ENCODE measurements around the gene FAM241A.
"Not testable (repeated sequence)": the region's sequence is repeated elsewhere in the genome, so short reads cannot be mapped to it uniquely, and the experiment has no call there.

The FAM241A gene

DNA sequence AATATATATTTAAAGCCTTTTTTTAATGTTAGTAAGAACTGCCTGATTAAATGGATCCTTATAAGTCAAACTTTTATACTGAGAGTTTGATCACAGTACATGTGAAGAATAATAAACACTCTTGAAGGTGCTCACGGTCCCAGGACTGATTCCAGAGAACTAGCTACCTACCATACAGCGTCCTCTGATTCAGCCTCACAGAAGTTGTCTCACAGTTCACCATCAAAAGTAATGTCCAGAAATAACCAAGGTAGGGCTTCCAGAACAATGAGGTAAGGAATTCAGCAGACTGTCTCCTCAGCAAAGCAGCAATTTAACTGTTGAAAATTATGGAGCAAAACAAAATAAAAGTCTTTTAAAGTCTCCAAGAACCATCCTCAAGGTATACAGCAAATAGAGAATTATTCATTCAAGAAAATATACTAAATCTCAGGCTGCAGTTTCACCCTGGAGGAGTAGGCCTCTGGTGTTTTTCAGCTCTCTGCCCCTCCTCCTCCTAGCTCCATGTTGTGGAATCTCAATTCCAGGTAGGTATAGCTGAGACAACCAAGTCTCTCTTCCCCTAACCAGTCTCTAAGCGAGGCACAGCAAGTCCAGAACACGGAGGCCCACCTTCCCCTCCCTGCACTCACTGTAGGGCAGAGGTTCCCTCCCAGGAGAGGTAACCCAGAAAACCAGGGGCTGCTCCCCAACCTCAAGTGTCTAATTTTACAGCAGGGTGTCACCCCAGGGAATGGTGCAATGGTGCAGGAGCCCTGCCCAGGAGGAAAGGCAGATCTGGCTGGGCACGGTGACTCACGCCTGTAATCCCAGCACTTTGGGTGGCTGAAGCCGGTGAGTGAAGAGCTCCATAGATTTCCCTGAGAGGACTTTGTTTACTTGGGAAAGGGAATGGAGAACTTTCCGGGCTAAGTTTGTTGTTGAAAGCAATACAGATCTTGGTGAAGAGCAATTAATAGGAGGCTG lies 28.6 kb downstream of the FAM241A start:
- no peak for DNase-seq (ENCODE audit: low read depth)

DNA sequence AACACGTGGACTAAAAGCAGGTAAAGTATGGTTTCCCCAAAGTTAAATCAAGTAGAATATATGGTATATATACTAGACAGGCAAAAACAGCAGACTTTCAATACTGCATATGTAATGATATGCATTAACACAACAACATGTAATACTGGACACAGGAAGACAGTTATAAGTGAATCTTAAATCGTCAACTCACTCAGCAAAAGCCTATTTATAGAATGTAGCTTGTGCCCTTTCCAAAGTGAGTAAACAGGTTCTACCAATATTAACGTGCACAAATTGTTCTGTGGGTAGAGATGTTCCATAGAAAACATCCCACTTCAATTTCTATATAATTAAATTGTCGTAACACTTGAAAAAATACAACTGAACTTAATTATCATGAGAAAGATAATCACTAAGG lies 30.6 kb downstream of the FAM241A start:
- no peak for DNase-seq (ENCODE audit: low read depth)

DNA sequence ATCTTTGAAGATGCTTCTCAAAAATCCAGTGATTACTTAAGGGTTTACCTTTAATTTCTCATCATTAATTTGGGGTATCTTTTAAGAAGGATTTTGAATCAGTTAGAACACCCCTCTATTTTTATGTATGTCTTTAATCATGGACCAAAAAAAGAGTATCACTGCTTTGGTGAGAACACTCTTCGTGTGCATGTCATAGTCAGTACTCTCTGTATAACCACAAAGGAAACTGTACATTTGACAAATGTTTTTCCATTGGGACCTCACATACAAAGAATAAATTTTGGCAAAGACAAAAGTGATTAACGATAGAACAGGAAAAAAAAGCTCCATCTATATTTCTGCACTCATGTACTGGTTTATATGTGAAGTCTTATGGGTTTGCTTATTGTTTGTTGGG lies 31.3 kb downstream of the FAM241A start:
- DNase-seq (ENCODE audit: low read depth), result no peak

DNA sequence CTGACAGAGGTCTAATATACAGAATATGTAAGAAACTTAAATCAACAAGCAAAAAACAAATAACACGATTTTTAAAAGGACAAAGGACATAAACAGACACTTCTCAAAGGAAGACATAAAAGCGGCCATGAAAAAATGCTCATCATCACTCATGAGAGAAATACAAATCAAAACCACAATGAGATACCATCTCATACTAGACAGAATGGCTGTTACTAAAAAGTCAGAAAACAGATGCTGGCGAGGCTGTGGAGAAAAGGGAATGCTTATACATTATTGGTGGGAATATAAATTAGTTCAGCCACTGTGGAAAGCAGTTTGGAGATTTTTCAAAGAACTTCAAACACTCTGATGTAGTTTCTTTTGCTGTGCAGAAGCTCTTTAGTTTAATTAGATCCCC lies 33.5 kb downstream of the FAM241A start:
- not testable (repeated sequence) for DNase-seq (ENCODE audit: low read depth)

DNA sequence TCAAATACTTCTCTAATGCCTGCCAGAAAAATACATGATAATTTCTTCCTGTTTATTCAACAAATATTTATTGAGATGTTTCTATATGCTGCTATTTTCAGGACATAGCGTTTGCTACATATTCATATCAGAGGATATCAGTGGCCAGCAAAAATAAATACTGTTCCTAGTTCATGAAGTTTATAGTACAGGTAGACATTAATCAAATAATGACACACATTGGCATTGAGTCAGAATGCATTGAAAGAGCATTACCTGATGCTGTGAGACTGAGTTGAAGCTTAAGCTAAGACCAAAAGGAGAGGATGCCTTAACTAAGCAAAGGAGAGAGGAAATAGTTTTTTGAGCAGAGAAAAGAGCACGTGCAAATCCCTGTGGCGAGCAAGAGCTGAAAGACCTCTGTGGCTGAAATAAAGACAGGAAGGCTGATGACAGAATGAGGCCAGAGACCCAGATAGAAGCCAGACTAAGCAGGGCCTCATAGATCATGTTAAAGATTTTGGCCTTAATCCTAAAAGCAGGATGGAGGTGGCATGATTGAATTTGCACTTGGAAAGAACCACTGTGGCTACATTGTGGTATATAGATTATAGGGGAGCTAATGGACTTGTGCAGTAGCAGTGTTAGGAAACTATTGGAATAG lies 36.2 kb downstream of the FAM241A start:
- DNase-seq (ENCODE audit: low read depth), result no peak

DNA sequence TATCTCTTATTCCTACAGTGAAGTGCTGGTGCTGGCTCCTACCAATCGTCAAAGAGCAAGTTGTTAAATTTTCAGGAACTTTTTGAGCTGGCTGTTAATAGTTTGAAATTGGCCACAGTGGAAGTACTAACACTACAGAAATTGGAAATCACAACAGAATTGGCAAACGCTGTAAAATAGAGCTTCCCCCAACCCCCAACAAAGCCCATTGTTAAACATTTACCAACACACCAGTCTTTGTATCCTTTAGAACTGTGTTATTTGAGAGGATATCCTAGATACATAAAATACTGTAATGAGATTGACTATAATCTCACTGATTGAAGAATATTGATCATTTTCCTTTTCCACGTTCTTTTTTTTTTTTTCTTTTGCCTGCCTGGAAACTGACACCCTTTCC lies 37.4 kb downstream of the FAM241A start:
- DNase-seq (ENCODE audit: low read depth), result no peak

DNA sequence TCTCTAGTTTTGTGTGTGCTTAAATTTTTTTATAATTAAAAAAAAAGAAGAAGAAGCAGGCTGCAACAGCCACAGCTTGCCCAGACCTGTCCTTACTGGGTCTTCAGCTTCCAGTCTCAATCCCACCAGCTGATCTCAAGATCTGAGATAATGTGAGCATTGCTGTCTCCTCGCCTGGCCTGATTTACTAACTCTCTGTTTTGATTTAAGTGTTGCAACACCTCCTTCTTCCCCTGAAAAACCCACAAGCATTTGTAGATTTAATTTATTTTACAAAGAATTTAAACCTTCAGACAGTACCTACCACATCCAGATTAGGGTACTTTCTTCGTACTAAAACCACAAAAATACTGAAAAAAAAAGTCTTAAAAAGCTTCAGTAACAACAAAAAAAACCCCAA lies 38.0 kb downstream of the FAM241A start:
- DNase-seq (ENCODE audit: low read depth), result no peak

DNA sequence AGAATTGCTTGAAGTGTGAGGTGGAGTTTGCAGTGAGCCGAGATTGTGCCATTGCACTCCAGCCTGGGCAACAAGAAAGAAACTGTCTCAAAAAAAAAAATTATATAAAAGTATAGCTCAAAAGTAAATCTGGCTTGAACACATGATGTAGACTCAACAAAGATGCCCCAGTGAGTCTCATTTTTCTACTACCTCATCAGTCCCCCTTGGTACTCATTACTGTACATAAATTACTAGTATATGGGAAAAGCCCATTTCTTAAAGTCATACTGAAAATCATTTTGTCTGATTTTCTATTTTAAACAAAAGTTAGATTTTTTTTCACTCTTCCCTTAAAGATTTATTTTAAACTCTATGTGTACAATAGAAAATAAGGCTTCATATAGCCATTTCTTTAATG lies 39.2 kb downstream of the FAM241A start:
- DNase-seq (ENCODE audit: low read depth), result no peak

DNA sequence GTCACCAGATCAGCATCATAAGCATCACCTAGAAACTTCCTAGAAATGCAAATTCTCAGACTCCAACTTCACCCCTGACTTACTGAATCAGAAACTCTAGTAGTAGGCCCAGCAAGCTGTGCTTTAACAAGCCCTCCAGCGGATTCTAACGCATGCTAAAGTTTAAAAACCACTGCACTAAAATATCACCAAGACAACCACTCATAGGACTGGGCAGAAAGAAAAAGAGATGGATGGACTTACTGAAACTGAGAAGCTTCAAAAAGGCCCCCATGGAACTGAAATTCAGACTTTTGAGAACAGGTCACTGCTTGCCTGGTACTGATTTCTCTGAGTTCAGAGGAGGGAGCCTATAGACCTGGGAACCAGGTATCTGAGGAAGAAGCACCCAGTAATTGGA lies 40.1 kb downstream of the FAM241A start:
- no peak for DNase-seq (ENCODE audit: low read depth)

DNA sequence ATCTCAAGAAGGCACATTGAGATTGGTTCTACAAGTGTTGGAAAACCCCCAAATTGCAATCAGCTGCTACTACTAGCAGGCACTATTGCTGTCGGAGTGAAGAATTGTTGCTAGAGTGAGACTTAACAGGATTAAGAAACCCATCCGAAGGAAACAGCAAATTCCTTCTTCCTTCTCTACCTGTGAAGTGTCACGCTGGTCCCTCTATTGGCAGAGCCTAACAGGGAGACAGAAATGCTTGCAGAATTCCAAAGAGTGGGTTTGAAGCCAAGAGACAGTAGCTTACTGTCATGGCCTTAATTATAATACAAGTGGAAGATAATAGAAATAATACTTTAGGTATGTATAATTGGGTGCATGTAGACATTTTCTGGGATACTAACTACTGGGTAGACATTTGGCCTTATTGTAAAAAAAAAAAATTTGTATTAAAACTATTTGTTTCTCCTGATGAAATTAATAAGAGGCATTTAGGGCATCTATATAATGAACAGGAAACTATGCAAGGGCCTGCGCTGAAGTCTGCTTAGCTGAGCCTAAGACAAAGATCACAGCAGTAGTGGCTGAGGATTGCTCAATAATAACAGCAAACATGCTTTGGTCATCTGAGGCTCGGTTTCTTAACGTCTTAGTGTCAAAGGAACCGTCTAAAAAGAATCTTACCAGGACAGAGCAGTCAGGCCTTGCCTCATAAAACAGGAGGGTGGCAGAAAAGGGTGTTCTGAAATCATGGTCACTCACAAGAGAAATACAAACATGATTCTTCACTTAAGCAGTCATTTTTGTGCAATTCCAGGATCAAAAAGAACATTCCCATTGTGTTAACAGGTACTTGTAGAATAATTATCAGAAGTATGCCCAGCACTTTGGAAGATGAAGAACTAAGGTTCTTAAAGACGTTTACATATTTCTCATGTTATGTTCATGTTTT lies 40.8 kb downstream of the FAM241A start:
- no peak for DNase-seq (ENCODE audit: low read depth)

DNA sequence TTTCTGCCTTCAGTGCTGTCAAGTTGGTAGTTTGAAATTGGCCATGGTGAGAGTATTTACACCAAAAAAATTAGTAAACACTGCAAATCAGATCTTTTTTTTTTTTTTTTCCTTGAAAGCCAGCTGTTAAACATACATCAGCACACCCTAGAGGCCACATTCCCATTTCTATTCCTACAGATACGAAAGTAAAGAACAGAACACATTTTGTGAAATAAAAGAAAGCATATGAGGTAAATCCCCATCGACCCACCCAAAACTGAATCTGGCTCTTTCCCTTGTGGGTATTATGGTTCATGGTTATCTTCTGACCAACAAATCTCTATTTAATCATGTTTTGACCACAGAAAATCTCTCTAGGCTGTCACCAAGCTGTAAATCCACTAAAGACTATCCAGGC lies 44.5 kb downstream of the FAM241A start:
- DNase-seq (ENCODE audit: low read depth), result no peak

DNA sequence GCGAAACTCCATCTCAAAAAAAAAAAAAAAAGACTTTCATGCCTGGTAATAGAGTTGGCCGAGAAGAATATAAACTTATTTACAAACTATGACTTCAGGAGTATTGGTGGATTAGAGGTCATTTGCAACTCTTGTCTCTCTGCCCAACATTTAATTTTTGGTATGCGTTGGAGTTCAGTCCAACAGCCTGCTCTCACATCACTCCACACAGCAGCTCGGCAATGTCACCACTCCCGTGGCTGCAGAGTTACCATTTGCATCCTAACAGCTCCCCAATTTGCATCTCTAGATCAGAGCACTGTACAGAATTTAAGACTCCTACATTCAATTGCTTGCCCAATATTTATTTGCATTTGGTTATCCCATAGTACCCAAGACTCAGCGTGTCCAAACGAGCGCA lies 45.4 kb downstream of the FAM241A start:
- no peak for DNase-seq (ENCODE audit: low read depth)

DNA sequence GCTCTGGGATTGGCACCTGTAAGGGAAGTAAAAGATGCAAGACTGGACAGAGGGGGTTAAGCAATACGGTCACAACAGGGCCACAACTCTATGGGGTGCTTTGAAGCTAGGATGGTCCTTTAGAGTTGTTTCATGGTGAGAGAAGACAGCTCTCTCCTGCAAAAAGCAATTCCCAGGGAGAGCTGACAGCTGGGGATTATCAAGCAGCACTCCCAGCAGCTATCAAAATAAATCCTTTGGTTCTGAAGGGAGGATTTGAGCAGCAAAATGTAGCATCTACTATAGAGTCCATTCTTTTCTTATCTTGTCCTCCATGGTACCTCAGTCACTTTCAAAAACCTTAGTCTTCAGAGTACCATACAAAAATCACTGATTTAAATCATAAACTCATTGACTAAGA lies 51.2 kb downstream of the FAM241A start:
- DNase-seq (ENCODE audit: low read depth), result no peak

DNA sequence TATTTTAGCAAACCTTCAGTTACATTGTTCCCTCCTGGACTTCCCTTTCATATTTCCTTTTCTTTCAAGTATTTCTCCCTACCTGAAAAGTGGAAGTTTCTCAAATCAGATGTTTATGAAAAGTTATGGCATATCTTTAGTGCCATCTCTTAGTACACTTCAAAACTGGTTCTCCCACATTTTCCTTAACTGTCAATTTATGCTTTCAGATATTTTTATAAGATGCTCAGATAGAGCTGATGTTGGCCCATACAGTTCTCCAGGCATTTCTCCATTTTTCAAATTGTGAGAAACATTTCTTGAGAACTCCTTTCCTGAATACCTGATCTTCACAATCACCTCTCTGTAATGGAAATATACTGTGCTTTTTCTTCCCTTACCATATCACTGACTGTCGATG lies 53.8 kb downstream of the FAM241A start:
- no peak for DNase-seq (ENCODE audit: low read depth)

DNA sequence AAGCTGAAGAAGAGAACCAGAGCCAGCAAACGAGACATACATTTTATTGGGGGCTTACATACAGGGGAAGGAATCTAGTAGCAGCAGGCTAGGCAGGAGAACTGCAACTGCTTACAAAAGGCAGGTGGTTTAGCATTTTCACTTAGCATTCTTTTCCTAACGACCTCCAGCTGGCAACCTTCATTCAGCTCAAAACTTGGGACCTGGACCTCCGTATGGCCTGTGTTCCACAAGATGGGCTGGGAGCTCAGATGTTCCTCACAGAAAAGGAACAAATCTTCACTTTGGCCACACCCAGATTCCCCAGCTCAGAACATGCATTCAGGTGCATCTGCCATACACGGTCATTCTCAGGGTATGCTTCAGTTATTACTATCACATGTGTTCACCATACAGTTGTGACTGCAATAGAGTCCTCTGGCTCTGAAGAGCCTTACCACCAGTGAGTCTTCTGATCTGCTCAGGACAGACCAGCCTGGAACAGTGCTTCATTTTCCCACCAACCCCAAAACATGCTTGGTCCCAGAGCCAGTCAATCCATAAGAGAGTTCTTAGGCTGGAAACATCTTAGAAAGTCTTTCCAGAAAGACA lies 56.8 kb downstream of the FAM241A start:
- no peak for DNase-seq (ENCODE audit: low read depth)

DNA sequence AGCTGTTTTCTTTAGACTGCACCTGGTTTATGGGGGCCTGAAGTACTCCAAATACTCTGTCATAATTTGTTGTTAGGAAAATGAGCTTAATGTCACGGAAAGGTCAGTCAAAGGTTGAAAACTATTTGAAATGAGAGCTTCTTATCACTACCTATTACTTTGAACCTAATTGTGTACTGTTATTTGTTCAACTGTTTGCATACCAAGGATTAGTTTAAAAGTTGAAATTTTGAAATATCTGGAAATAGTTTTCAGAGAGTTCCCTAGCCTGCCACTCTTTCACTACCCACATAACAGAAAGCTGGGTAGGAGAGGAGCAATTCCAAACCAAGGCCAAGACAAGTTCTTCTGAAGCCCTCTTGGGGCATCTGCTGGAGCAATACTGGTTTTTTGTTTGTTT lies 58.3 kb downstream of the FAM241A start:
- no peak for DNase-seq (ENCODE audit: low read depth)

DNA sequence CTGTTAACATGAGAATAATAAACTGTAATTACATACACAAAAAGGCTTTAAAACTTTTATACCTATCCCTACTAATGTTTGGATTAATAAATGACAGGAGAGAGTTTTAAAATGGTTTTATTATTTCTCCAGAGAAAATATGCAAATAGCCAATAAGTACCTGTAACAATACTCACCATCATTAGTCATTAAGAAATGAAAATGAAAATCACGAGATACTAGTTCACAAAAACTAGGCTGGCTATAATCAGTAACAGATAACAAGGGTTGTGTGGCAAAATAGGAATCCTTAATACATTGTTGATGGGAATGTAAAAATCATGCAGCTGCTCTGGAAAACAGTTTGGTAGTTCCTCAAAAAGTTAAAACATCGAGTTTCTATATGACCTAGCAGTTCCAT lies 61.2 kb downstream of the FAM241A start:
- DNase-seq (ENCODE audit: low read depth), result no peak

DNA sequence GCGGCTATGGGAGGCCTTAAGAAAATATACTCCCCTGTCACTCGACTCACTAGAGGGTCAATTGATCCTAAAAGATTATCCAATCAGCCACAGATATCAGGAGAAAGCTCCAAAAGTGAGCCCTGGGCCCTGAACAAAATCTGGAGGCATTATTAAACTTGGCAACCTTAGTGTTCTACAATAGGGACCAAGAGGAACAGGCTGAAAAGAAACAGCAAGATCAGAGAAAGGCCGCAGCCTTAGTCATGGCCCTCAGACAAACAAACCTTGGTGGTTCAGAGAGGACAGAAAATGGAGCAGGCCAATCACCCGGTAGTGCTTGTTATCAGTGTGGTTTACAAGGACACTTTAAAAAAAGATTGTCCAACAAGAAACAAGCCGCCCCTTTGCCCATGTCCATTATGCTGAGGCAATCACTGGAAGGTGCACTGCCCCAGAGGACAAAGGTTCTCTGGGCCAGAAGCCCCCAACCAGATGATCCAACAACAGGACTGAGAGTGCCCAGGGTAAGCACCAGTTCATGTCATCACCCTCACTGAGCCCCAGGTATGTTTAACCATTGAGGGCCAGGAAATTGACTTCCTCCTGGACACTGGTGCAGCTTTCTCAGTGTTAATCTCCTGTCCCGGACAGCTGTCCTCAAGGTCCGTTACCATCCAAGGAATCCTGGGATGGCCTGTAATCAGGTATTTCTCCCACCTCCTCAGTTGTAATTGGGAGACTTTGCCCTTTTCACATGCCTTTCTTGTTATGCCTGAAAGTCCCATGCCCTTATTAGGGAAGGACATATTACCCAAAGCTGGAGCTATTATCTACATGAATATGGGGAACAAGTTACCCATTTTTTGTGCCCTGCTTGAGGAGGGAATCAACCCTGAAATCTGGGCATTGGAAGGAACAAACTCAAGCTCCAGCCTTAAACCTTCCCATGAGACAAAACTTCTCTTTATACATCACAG lies 63.2 kb downstream of the FAM241A start:
- DNase-seq (ENCODE audit: low read depth), result not testable (repeated sequence)

DNA sequence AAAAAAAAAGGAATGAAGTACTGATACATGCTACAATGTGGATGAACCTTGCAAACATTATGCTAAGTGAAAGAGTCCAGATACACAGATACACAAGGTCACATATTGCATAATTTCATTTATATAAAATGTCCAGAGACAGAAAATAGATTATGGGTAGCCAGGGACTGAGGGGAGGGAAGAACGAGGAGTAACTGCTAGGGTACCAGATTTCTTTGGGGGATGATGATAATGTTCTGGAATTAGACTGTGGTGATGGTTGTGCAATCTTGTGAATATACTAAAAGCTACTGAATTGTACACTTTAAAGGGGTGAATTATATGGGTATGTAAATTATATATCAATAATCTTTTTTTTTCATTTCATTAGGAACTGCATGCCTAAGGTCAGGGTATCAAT lies 65.5 kb downstream of the FAM241A start:
- DNase-seq (ENCODE audit: low read depth), result no peak

DNA sequence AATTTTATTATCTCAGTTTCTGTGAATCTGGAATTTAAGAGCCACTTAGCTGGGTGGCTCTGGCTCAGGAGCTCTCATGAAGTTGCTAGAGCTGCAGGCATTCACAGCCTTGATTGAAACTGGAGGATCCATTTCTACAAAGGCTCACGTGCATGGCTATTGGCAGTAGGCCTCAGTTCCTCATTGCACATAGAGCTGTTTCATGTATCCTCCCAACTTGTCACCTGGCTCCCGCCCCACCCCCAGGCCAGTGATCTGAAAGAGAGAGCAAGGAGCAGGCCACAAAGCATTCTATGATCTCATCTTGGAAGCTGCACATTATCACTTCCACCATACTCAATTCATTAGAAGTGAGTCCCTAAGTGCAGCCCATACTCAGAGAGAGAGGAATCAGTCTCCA lies 67.8 kb downstream of the FAM241A start:
- DNase-seq (ENCODE audit: low read depth), result no peak

DNA sequence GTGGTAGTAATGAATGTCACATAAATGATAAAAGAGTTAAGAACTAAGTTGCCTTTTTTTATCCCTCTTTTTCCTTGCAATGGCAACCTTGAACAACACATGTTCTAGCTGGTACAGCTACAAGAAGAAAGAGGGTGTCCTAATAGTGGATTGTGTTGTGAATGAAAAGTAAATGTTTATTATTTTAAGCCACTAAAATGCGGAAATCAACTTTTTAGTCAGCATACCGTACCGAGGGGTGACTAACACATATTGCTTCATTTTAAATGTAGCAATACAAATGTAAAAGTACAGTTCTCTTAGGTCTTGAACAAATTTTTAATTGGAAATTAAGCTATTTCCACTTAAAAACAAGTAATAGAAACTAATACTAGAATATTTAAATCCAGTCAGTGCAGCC lies 68.6 kb downstream of the FAM241A start:
- no peak for DNase-seq (ENCODE audit: low read depth)

Data from stimulated activated CD8-positive, alpha-beta memory T cell treated with anti-CD3 and anti-CD28 coated beads, Interleukin-15, amount 100 ng/mL, for 24 hours (primary cell).